Neural cell (in vitro differentiated cells): ENCODE measurements around the gene RALGPS1. TPM values are rescaled to one million over a fixed set of nuclear protein-coding genes. Genes with fewer than 3 reads are reported as not detected.

Experiments used
- H2AFZ ChIP-seq: fragments of 200-600, 300-800 bp; sonication (generic), shearing (Covaris generic); 2 replicates; pipeline ENCODE4 v1.6.0; 2014; ENCODE audit warnings: low read depth, mild to moderate bottlenecking, antibody characterized with exemption, low read length, moderate library complexity
- H3F3A ChIP-seq: fragments of 200-600 bp; shearing (Covaris generic); 2 replicates; pipeline ENCODE4 v1.6.1; 2016; ENCODE audit warnings: mild to moderate bottlenecking, moderate library complexity, mixed read lengths, antibody characterized with exemption, low read length; ENCODE audit not compliant: insufficient read depth, poor library complexity, severe bottlenecking
- H3K27ac ChIP-seq: fragments of 200-600, 300-800 bp; sonication (generic), shearing (Covaris generic); 2 replicates; pipeline ENCODE4 v1.5.1; 2014; ENCODE audit warnings: mild to moderate bottlenecking, low read length, moderate library complexity
- H3K27me3 ChIP-seq: fragments of 300-800, 200-600 bp; sonication (generic), shearing (Covaris generic); 2 replicates; pipeline ENCODE4 v1.6.0; 2014; ENCODE audit warnings: mild to moderate bottlenecking, low read depth, low read length, moderate library complexity; ENCODE audit not compliant: insufficient read depth
- H3K36me3 ChIP-seq: fragments of 300-800, 200-600 bp; sonication (generic), shearing (Covaris generic); 2 replicates; pipeline ENCODE4 v1.5.1; 2014; ENCODE audit warnings: mild to moderate bottlenecking, antibody characterized with exemption, low read length, moderate library complexity; ENCODE audit not compliant: insufficient read depth
- H3K4me2 ChIP-seq: fragments of 300-800, 200-600 bp; sonication (generic), shearing (Covaris generic); 2 replicates; pipeline ENCODE4 v1.6.0; 2014; ENCODE audit warnings: mild to moderate bottlenecking, low read length
- H3K4me3 ChIP-seq: fragments of 300-800, 200-600 bp; sonication (generic), shearing (Covaris generic); 2 replicates; pipeline ENCODE4 v1.5.1; 2014; ENCODE audit warnings: mild to moderate bottlenecking, low read length, moderate library complexity
- H3K79me2 ChIP-seq: fragments of 200-600 bp; shearing (Covaris generic); replicated peaks from 2 replicates; pipeline ENCODE4 v1.6.0; 2014; ENCODE audit warnings: mild to moderate bottlenecking, low read length, moderate library complexity; ENCODE audit not compliant: insufficient read depth
- H3K9ac ChIP-seq: fragments of 300-800, 200-600 bp; sonication (generic), shearing (Covaris generic); 2 replicates; pipeline ENCODE4 v1.6.1; 2016; ENCODE audit warnings: mild to moderate bottlenecking, low read length, mixed read lengths
- H3K9me2 ChIP-seq: fragments of 200-600 bp; shearing (Covaris generic); 2 replicates; pipeline ENCODE4 v1.6.1; 2016; ENCODE audit warnings: mild to moderate bottlenecking, low read length, mixed read lengths; ENCODE audit not compliant: insufficient read depth
- H3K9me3 ChIP-seq: fragments of 200-600, 300-800 bp; sonication (generic), shearing (Covaris generic); 2 replicates; pipeline ENCODE4 v1.6.1; 2016; ENCODE audit warnings: mild to moderate bottlenecking, mixed run types, low read length, moderate library complexity, mixed read lengths
- H4K20me1 ChIP-seq: fragments of 200-600 bp; shearing (Covaris generic); 2 replicates; pipeline ENCODE4 v1.6.1; 2016; ENCODE audit warnings: mild to moderate bottlenecking, mixed run types; ENCODE audit not compliant: insufficient read depth
- CTCF ChIP-seq: fragments of 450-650 bp; IDR thresholded peaks from 2 replicates; pipeline ENCODE4 v1.5.1; 2014; ENCODE audit warnings: antibody characterized with exemption, mild to moderate bottlenecking, moderate library complexity; ENCODE audit not compliant: poor library complexity, severe bottlenecking
- EP300 ChIP-seq: fragments of 450-650 bp; conservative IDR thresholded peaks from 2 replicates; pipeline ENCODE4 v1.6.1; 2014; ENCODE audit warnings: antibody characterized with exemption, mild to moderate bottlenecking, moderate library complexity; ENCODE audit not compliant: poor library complexity, severe bottlenecking
- EZH2 ChIP-seq: fragments of 200-600, 300-800 bp; shearing (Covaris generic), sonication (generic); IDR thresholded peaks from 2 replicates; pipeline ENCODE4 v1.6.1; 2014; ENCODE audit warnings: antibody characterized with exemption, low read length, borderline replicate concordance, mild to moderate bottlenecking; ENCODE audit not compliant: insufficient read depth, poor library complexity, severe bottlenecking
- MXI1 ChIP-seq: fragments of 450-650 bp; conservative IDR thresholded peaks from 2 replicates; pipeline ENCODE4 v1.6.1; 2014; ENCODE audit warnings: antibody characterized with exemption, mild to moderate bottlenecking; ENCODE audit not compliant: poor library complexity, severe bottlenecking
- POLR2AphosphoS5 ChIP-seq: IDR thresholded peaks from 2 replicates; pipeline ENCODE4 v1.6.1; 2012
- RAD21 ChIP-seq: fragments of 450-650 bp; conservative IDR thresholded peaks from 2 replicates; pipeline ENCODE4 v1.6.1; 2014; ENCODE audit warnings: antibody characterized with exemption, mild to moderate bottlenecking, moderate library complexity
- REST ChIP-seq: IDR thresholded peaks from 2 replicates; pipeline ENCODE4 v1.6.1; 2012; ENCODE audit warnings: borderline replicate concordance
- SMC3 ChIP-seq: fragments of 450-650 bp; conservative IDR thresholded peaks from 2 replicates; pipeline ENCODE4 v1.6.1; 2014; ENCODE audit warnings: antibody characterized with exemption, mild to moderate bottlenecking, moderate library complexity; ENCODE audit not compliant: poor library complexity
- TAF1 ChIP-seq: IDR thresholded peaks from 2 replicates; pipeline ENCODE4 v1.6.1; 2012; ENCODE audit warnings: low read depth
- polyA plus RNA-seq: library from polyadenylated mRNA; depleted of rRNA; stranded (reverse); fragments of >200 nt; gene quantifications from 2 replicates; pipeline ENCODE4 v1.2.3, GENCODE V29; 2014

Gene RALGPS1
- polyA plus RNA-seq, 1 donor from 2014 or later, result 37.1 TPM

GRCh38 chr9:127181315-127181580 lies 266.7 kb downstream of the RALGPS1 start:
- Histone ChIP-seq H2AFZ (no peak overlapping the region), H3K9me3 (no peaks in the 10 kb centered on the region), H3K79me2 (no peaks in the 10 kb centered on the region), H3K4me3 (no peak overlapping the region), H3K36me3 (no peaks in the 10 kb centered on the region), H3K27me3 (no peaks in the 10 kb centered on the region), H4K20me1 (no peaks in the 10 kb centered on the region), H3K4me2 (no peak overlapping the region), H3F3A (no peaks in the 10 kb centered on the region), H3K9me2 (no peaks in the 10 kb centered on the region), H3K9ac (no peak overlapping the region), H3K27ac (no peak overlapping the region)
- TF ChIP-seq CTCF (no peak), RAD21 (no peak), REST (no peak), POLR2AphosphoS5 (no peak), EP300 (no peak), TAF1 (no peak), MXI1 (no peak), EZH2 (no peak), SMC3 (no peak)

GRCh38 chr9:127181595-127182190 lies 267.1 kb downstream of the RALGPS1 start:
- Histone ChIP-seq H3K4me3 (no peak overlapping the region), H3K4me2 (no peak overlapping the region), H3K9me3 (no peaks in the 10 kb centered on the region), H3K27me3 (no peaks in the 10 kb centered on the region), H3K79me2 (no peaks in the 10 kb centered on the region), H3K36me3 (no peaks in the 10 kb centered on the region), H3K27ac (no peak overlapping the region), H3K9me2 (no peaks in the 10 kb centered on the region), H3F3A (no peaks in the 10 kb centered on the region), H2AFZ (no peak overlapping the region), H3K9ac (no peak overlapping the region), H4K20me1 (no peaks in the 10 kb centered on the region)
- TF ChIP-seq REST (no peak), RAD21 (no peak), EZH2 (no peak), TAF1 (no peak), EP300 (no peak), SMC3 (no peak), MXI1 (no peak), CTCF (no peak), POLR2AphosphoS5 (no peak)
